ENCODE measurements around the gene ZSWIM5. TPM values are rescaled to one million over a fixed set of nuclear protein-coding genes. Genes with fewer than 3 reads are reported as not detected.
A peak's percentile ranks its signal among the peaks of the same experiment; 100 is the strongest.

The ZSWIM5 gene
- total and polyA plus RNA-seq, 2 of the 8 experiments (the other 6 are each of a cell fraction or from before 2014, with no cell fraction given) = 2.5 to 3.9 TPM

- H3K56ac ChIP-seq (replicated peaks; ENCODE audit: insufficient read length, low read depth, low read length) = no peak overlapping the region
- H3K4me2 ChIP-seq (ENCODE audit: insufficient read depth in 1 of 2, low read depth in 2 of 2, low read length in 2 of 2) = no peak overlapping the region
- no peak overlapping the region for H3K4me3 ChIP-seq (ENCODE audit: extremely low read depth in 1 of 4, insufficient read depth in 2 of 4, low read depth in 3 of 4, low read length in 4 of 4)
- H3K79me1 ChIP-seq (ENCODE audit: low read depth, low read length) = no peaks in the 10 kb centered on the region
- peaks cover 0 to 6% of the 10 kb centered on the region in 2 experiments for H4K20me1 ChIP-seq (replicated peaks in 1 of 2; ENCODE audit: control insufficient read depth in 1 of 2, insufficient read depth in 2 of 2, low read length in 2 of 2)
- no peak for DNase-seq (ENCODE audit: low read depth in 1 of 2, low spot score in 2 of 2)
- no peak overlapping the region for H2BK20ac ChIP-seq (ENCODE audit: low read length)
- H3K27ac ChIP-seq (ENCODE audit: low read depth, low read length) = no peak overlapping the region
- no peak overlapping the region for H4K91ac ChIP-seq (replicated peaks; ENCODE audit: insufficient read length, low read length)
- POLR2A ChIA-PET (ENCODE audit: partially characterized antibody) = interaction anchor here (0.8 to 1.8 kb wide), 2 partner anchors 9 to 227 kb away, joined by 3 to 9 read pairs; partner anchors contain the start of genes HECTD3, RPS8 and UROD
- H3K9ac ChIP-seq (replicated peaks in 1 of 4; ENCODE audit: extremely low read depth in 1 of 4, low read depth in 3 of 4, low read length in 3 of 4) = no peak overlapping the region; a peak in 1 of 7 replicates
- no peak overlapping the region for H2BK15ac ChIP-seq (ENCODE audit: low read length)
- H2AFZ ChIP-seq (ENCODE audit: low read length) = no peak overlapping the region
- H3K36me3 ChIP-seq (ENCODE audit: control insufficient read depth in 2 of 4, insufficient read depth in 4 of 4, low read length in 3 of 4) = peaks cover 6 to 36% (median 16%) of the 10 kb centered on the region in 4 experiments; a peak in 7 of 8 replicates
- H3K18ac ChIP-seq (ENCODE audit: extremely low read depth, low read length) = no peak overlapping the region
- no peak overlapping the region for H2AK5ac ChIP-seq (ENCODE audit: low read depth, low read length)
- H2BK12ac ChIP-seq (ENCODE audit: low read depth, low read length) = no peak overlapping the region
- no peak for FAIRE-seq
- peak overlapping the region; percentile 35; the same call in 1 of the 2 replicates for H2BK5ac ChIP-seq (ENCODE audit: low read depth, low read length)
- H3K23me2 ChIP-seq (ENCODE audit: low read depth, low read length) = no peaks in the 10 kb centered on the region
- H4K8ac ChIP-seq (ENCODE audit: extremely low read depth, insufficient read depth, low read length) = no peak overlapping the region; the same call in 1 of the 2 replicates
- no peak overlapping the region for H3K14ac ChIP-seq (ENCODE audit: insufficient read length)
- TF ChIP-seq E2F6 (IDR thresholded peaks at IDR 0.05) (no peak), KDM4A (IDR thresholded peaks at IDR 0.05; ENCODE audit: low read depth, low read length, severe bottlenecking) (no peak)
- H3K23ac ChIP-seq (ENCODE audit: insufficient read length) = no peak overlapping the region
- H2BK120ac ChIP-seq (replicated peaks; ENCODE audit: low read depth, low read length) = no peak overlapping the region
- H3K9me3 ChIP-seq (ENCODE audit: insufficient read depth in 2 of 2, low read depth in 1 of 2, low read length in 1 of 2) = no peaks in the 10 kb centered on the region
- H3K4ac ChIP-seq (replicated peaks; ENCODE audit: insufficient read length, low read depth, low read length) = no peak overlapping the region
- H4K5ac ChIP-seq (ENCODE audit: insufficient read length, low read depth, low read length) = no peak overlapping the region
- no peaks in the 10 kb centered on the region for H3K27me3 ChIP-seq (replicated peaks in 1 of 4; ENCODE audit: control insufficient read depth in 3 of 4, extremely low read depth in 1 of 4, insufficient read depth in 3 of 4, low read length in 3 of 4)
- H3K4me1 ChIP-seq (replicated peaks in 1 of 4; ENCODE audit: control insufficient read depth in 3 of 4, insufficient read depth in 4 of 4, low read length in 3 of 4) = no peaks in the 10 kb centered on the region
- 94% methylated on average over 17 of the region's 17 CpGs; no CpG with 5 or more reads in 1 of the 2 experiments for WGBS, 2 experiments (ENCODE audit: extremely low coverage in 1 of 2, insufficient coverage in 1 of 2, insufficient read length in 1 of 2, insufficient replicate concordance in 2 of 2, low coverage in 1 of 2, low lambda C conversion rate in 2 of 2, missing lambda C conversion rate in 1 of 2)
- H3K79me2 ChIP-seq (ENCODE audit: control insufficient read depth in 1 of 2, insufficient read depth in 2 of 2, low read length in 2 of 2) = no peaks in the 10 kb centered on the region
- CTCF ChIA-PET (ENCODE audit: partially characterized antibody) = interaction anchor here (0.7 to 2.3 kb wide), 2 partner anchors 11 to 167 kb away, joined by 3 to 8 read pairs; no protein-coding TSS in a partner anchor
Observed at GRCh38 chr1:45002650-45003645, 203.5 kb downstream of the ZSWIM5 start.
